PFSK-1 (cell line): ENCODE data around the gene FOXA3.

ENCODE experiments used
- FOXP2 ChIP-seq: optimal IDR thresholded peaks from 2 replicates; pipeline ENCODE3; 2011; ENCODE audit warnings: borderline replicate concordance, control low read depth, inconsistent platforms; ENCODE audit not compliant: insufficient read depth; ENCODE audit errors: extremely low read length, extremely low read depth
- SIN3A ChIP-seq: IDR thresholded peaks from 2 replicates; pipeline ENCODE4 v1.6.1; 2012; ENCODE audit warnings: mild to moderate bottlenecking, low read length, moderate library complexity, borderline replicate concordance; ENCODE audit not compliant: insufficient read depth

DNA sequence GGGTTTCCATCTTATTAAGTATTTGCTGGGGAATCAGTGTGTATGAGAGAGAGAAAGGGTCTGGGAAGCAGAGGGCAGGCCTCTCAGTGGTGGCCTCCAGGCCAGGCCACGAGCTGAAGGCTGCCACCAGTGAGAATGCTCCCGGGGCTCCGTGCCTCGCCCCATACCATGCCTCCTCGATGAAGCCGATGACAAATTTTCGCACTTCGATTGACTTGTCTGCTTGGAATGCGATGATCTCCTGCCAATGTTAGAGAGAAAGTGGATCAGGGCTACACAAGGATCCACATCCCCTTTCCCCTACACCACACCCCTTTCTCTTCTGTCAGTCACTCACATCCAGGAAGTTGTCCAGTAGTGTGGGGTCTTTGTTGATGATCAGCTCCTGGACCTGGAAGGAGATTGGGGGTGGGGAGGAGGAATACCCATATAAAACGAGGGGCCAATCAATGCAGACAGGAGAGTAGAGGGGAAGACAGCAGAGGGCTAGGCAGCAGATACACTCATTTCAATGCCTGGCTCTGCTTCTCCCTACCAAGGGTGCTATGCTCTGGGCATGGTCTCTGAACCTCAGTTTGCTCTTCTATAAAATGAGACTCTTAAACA lies 11.9 kb upstream of the FOXA3 start:
- TF ChIP-seq SIN3A (no peak), FOXP2 (no peak)
